T-helper 2 cell (primary cell): ENCODE data around the gene SLC38A1.
"Not testable (repeated sequence)": the region's sequence is repeated elsewhere in the genome, so short reads cannot be mapped to it uniquely, and the experiment has no call there.

Experiments
- DNase-seq, 5 experiments: peaks; one replicate each; pipeline versions ENCODE4 v3.0.0 to v3.0.0-alpha.2; 2012 to 2022
- total RNA-seq, 2 donors: gene quantifications; one replicate each; lab custom pipeline; 2026; lab: John Stamatoyannopoulos, UW

SLC38A1 gene
- total RNA-seq, result 635 to 893 reads per million in 2 donors

DNA sequence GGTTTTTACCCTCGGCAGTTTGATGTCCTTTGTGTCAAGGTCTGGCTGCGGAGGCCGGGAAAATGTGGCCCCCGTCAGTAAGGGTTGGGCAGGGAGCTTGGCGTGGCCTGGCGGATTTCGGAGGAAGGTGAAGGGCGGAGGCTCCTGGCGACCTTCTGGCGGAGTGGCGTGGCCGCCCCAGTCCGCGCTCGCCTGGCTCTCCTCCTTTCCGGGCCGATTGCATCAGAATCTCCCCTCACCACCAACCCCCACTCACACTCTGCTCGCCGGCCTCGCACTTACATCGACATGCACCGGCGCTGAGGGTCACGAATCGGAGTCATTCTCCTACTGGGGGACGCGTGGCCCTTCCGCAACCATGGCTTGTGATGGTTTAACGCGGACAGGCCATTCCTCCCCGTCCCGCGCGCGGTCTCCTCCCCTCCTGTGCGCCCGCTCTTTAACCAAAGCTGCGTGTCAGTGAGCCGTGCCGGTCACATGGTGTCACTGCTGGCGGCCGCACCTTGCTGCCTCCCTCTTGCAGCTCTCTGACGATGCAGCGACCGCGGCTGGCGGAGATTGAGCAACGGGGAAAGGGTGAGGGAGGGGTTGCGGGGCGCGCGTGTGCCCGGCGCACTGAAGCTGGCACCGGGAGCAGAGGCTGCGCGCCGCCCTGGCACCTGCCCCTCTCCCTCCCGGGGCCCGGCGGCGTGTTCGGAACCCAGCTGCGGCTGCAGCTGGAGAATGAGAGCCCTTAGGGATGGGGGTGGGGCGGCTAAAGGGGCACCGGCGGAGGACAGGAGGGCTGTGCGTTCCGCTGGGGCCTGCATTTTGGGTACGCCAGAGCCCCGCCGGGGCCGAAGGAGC, at the start of gene SLC38A1:
Gene SLC38A1 (minus strand): TSS at position 461 of the 846 bp plus-strand sequence. CDS start 29,243 bp downstream, outside the sequence.
- peak; percentile 72 to 97 (median 88) for DNase-seq

GRCh38 chr12:46318037-46318436, 49.2 kb upstream of the SLC38A1 start:
- no peak for DNase-seq

- DNase-seq, result no peak
These were observed 35.2 kb upstream of the SLC38A1 start for GRCh38 chr12:46304070-46304469.

DNA sequence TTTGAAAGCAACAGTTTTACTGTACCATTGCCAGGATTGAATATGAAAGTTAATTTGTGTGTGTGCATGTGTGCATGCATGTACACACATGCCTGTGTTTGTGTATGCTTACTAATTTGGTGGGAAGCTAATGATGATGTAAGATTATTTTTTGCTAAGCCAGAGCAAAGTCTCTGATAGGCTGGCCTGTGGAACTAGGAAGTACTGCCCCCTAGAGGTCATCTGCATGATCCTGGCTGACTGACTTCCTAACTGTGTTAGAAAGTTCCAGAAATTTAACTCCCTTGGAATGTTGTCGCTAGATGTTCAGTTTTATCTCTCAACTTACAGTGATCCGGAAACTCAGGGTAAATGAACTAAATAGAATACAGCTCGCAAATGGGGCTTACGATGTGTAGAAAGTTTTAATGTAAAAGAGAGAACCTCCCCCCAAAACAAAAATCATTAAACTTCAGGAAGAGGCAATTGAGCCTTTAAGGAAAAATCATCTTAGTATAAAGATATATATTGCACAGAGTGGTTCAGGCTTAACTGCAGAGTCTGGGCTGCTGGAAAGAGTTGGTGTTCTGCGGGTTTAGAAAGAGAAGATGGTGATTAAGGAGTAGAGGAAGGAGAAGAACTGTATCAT, 34.3 kb upstream of the SLC38A1 start:
- peak in 4 of 5 experiments; percentile 7 to 61 (median 27) for DNase-seq

- no peak for DNase-seq
These were observed 32.1 kb upstream of the SLC38A1 start for GRCh38 chr12:46300910-46301309.

DNA sequence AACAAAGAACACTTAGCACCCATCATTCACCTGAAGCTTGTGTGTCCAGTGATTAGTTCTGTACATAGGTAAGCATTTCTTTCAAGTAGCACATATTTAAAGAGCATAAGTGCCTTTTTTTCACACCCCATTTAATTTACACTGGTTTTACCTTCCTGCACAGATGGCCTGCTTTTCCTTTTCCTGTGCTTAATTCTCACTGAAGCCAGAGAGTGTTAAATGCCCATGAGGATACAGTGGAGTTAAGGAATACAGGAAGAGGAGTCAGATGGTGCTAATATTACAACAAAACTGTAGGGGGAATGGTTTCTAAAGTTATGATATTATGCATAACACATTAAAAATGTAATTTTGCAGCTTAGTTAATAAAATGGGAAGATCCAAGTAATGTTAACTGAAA, 31.0 kb upstream of the SLC38A1 start:
- no peak for DNase-seq

DNA sequence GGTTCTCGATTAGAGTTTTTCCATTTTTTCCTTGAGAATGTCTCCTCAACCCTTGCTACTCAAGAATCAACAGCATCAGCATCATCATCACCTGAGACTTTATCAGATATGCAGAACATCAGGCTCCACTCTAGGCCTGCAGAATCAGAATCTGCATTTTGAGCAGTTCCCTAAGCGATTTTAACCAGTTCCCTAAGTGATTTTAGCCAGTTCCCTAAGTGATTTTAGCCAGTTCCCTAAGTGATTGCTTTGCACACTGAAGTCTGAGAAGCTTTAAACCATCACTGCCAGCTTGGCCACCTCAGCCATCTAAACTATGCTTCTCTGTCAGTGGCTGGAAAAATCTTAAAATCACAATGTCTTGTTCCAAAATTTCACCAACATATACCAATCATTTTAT, 29.4 kb upstream of the SLC38A1 start:
- no peak for DNase-seq

DNA sequence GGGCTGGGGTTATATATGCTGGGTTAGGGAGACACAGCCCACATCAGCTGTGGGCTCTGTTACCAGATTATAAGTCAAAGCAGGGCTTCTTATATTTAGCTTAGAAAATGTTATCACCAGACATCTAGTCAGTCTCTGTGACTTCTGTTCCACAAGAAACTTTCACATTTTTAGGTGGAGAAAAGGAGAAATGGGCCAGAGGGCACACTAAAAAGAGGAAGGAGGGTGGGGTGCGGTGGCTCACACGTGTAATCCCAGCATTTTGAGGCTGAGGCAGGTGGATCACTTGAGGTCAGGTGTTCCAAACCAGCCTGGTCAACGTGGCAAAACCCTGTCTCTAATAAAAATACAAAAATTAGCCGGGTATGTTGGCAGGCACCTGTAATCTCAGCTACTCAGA, 28.0 kb upstream of the SLC38A1 start:
- no peak for DNase-seq

DNA sequence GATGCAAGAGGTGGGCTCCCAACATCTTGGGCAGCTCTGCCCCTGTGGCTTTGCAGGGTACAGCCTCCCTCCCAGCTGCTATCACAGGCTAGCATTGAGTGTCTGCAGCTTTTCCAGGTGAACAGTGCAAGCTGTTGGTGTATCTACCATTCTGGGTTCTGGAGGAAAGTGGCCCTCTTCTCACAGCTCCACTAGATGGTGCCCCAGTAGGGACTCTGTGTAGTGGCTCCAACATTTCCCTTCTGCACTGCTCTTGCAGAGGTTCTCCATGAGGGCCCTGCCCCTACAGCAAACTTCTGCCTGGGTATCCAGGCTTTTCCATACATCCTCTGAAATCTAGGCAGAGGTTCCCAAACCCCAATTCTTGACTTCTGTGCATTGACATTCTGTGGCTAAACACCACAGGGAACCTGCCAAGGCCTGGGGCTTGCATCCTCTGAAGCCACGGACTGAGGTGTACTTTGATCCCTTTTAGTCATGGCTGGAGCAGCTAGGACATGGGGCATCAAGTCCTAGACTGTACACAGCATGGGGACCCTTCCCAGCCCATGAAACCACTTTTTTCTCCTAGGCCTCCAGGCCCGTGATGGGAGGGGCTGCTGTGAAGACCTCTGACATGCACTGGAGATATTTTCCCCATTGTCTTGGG, 24.0 kb upstream of the SLC38A1 start:
- DNase-seq, result peak in 1 of 5 experiments; percentile 19

GRCh38 chr12:46291953-46292352, 23.1 kb upstream of the SLC38A1 start:
- DNase-seq, result not testable (repeated sequence)

DNA sequence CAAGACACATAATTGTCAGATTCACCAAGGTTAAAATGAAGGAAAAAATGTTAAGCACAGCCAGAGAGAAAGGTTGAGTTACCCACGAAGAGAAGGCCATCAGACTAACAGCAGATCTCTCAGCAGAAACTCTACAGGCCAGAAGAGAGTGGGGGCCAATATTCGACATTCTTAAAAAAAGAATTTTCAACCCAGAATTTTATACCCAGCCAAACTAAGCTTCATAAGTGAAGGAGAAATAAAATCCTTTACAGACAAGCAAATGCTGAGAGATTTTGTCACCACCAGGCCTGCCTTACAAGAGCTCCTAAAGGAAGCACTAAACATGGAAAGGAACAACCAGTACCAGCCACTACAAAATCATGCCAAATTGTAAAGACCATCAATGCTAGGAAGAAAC, 16.3 kb upstream of the SLC38A1 start:
- DNase-seq, result not testable (repeated sequence)

- DNase-seq, result no peak
These were observed 14.0 kb upstream of the SLC38A1 start for GRCh38 chr12:46282829-46283228.

- DNase-seq, result no peak
These were observed 7.9 kb upstream of the SLC38A1 start for GRCh38 chr12:46276756-46277155.

DNA sequence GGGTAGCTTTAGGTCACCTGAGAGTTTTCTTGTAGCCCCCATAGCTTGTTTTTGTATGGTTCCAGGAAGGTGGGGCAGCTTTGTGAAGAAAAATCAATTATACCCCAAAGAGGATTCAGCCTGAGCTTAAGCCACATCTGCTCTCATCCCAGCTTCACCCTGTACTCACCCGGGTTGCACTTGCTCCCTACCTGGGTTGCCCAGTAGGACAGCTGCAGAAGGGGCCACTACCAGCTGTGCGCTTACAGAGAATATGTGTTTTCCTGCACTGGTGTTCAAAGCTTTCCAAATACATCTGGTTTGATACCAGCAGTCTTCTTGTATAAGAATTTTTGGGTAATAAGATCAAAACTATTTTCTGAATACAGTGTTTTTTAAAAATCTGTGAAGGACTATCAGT, 3.0 kb upstream of the SLC38A1 start:
- no peak for DNase-seq

DNA sequence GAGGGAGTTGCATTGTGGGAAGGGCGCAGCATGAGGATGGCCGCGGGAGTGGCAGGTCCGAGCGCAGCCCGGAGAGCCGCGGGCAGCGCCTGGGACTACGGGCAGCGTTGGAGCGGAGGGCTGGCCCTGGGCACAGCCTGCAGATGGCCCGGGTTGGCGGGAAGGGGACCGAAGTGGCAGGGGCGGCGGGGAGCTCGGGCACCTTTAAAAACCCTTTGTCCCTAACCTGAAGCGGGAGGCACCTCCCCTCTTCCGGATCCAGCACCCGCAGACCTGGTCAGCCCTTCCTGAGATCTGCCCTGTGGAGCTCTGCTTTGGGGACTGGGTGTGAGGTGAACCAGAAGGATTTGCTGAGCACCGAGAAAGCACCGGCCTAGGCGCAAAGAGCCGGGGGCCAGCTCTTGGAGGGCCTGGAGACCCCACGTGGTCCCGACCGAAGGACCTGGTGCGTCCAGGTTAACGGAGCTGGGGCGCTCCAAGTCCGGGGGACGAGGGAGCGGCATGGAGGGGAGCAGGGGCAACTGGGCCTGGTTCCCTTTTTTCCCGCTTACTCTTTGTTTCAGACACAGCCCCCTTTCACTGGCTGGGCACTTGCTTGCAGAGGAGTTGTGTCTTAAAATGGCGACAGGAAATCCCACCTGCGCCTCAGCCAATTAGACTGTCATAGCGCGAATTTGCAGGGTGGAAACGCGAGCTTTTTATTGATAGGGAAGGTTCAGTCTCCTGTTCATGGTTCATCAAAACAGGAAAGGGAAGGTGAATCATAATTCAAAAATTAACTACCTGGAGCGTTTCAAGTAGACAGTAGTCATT, 792 bp upstream of the SLC38A1 start:
- peak in 4 of 5 experiments; percentile 43 to 79 (median 60) for DNase-seq

DNA sequence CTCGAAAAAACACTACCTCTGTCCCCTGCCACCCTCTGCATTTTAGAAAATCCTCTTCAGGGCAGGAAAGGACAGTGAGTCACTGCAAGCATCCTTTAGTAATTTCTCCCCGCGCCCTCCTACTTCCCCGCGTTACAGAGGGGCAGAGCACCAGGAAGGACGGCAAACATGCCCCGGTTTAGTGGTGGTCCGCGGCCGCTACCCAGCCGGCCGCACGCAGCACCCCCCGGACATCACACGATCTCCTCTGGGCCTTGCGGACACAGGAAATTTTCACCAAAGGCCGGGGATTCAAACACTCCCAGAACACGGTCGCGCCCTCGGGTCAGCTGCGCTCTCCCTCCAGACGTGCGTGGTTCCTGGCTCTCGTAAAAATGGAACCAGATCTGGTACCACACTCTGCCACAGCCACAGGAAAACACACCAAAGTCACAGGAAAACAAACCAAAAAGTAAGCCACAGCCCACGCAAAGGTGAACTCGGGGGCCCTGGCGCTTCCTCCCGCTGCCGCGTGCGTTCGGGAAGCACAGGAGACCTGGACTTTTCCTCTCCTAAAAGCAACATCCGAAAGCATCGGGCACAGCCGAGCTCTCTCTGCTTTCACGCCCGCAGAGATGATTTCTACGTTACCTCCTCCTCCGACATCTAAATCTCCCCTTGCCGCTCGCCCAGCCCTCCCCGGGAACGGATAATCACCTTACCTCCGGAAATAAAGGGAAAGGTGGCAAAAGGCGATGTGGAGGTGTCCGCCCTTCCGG, 839 bp downstream of the SLC38A1 start:
- DNase-seq, result peak in 3 of 5 experiments; percentile 18 to 69 (median 30)

DNA sequence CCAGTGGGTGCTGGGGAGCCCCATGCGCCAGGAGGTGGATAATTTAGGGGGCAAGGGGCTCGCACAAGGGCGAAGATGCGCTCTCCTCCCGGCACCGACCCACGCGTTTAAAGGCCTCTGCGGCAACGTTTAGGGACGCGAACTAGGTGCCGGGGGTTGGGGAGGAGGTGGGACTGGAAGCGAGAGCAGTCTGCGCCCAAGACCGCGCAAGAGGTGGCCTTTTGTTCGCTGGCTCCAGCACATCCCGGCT, 1.3 kb downstream of the SLC38A1 start:
- peak in 1 of 5 experiments; percentile 58 for DNase-seq

- DNase-seq, result peak in 4 of 5 experiments; percentile 38 to 87 (median 74)
These were observed 1.8 kb downstream of the SLC38A1 start for GRCh38 chr12:46266869-46267574.

GRCh38 chr12:46266382-46266791, 2.5 kb downstream of the SLC38A1 start:
- peak in 2 of 5 experiments; percentile 36 to 57 for DNase-seq

DNA sequence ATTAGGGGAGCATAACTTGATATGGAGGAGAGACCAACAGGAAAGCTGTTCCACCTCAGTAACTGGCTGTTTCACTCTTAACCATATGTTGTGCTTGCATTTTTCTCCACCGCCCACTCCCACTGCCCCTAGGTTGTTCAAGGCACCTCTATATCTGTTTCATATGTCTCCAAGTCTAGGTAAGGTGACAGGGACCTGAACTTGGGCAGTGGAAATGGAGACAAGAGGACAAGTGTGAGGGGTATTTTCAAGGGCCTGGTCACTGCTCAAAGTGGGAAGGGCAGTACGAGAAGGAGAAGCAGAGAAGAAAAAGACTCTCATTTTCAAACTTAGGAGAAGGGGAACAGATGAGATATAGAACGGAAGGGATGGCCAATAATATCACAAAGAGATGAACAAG, 3.1 kb downstream of the SLC38A1 start:
- no peak for DNase-seq

- no peak for DNase-seq
These were observed 3.7 kb downstream of the SLC38A1 start for GRCh38 chr12:46265102-46265501.
